HUES48 (cell line): ENCODE results near the gene CEMIP.
A peak's percentile ranks its signal among the peaks of the same experiment; 100 is the strongest.
"Not testable (repeated sequence)": the region's sequence is repeated elsewhere in the genome, so short reads cannot be mapped to it uniquely, and the experiment has no call there.

Source experiments
- H3K27ac ChIP-seq: one replicate; pipeline ENCODE4 v1.7.0; 2013; ENCODE audit warnings: low read depth, low read length, inconsistent platforms
- H3K27me3 ChIP-seq: 2 replicates; pipeline ENCODE4 v1.6.1; 2013; ENCODE audit warnings: mild to moderate bottlenecking, low read length; ENCODE audit not compliant: control insufficient read depth, insufficient read depth
- H3K36me3 ChIP-seq: 2 replicates; pipeline ENCODE4 v1.6.1; 2013; ENCODE audit warnings: low read length; ENCODE audit not compliant: control insufficient read depth, insufficient read depth
- H3K4me1 ChIP-seq: 2 replicates; pipeline ENCODE4 v1.6.1; 2013; ENCODE audit warnings: mild to moderate bottlenecking, low read length; ENCODE audit not compliant: control insufficient read depth, insufficient read depth
- H3K4me3 ChIP-seq: 2 replicates; pipeline ENCODE4 v1.5.1; 2013; ENCODE audit warnings: mild to moderate bottlenecking, low read depth, low read length
- H3K9ac ChIP-seq: 2 replicates; pipeline ENCODE4 v1.6.1; 2013; ENCODE audit warnings: mild to moderate bottlenecking, low read depth, low read length, moderate library complexity
- H3K9me3 ChIP-seq: 2 replicates; pipeline ENCODE4 v1.6.1; 2013; ENCODE audit warnings: low read length; ENCODE audit not compliant: control insufficient read depth, insufficient read depth

The CEMIP gene

DNA sequence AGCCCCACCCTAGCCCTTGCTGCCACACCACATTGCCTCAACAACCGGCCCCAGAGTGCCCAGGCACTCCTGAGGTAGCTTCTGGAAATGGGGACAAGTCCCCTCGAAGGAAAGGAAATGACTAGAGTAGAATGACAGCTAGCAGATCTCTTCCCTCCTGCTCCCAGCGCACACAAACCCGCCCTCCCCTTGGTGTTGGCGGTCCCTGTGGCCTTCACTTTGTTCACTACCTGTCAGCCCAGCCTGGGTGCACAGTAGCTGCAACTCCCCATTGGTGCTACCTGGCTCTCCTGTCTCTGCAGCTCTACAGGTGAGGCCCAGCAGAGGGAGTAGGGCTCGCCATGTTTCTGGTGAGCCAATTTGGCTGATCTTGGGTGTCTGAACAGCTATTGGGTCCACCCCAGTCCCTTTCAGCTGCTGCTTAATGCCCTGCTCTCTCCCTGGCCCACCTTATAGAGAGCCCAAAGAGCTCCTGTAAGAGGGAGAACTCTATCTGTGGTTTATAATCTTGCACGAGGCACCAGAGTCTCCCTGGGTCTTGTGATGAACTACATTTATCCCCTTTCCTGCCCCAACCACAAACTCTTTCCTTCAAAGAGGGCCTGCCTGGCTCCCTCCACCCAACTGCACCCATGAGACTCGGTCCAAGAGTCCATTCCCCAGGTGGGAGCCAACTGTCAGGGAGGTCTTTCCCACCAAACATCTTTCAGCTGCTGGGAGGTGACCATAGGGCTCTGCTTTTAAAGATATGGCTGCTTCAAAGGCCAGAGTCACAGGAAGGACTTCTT lies 171.3 kb downstream of the CEMIP start:
- H3K27me3 ChIP-seq = no peaks in the 10 kb centered on the region
- no peaks in the 10 kb centered on the region for H3K9me3 ChIP-seq
- H3K9ac ChIP-seq = no peak overlapping the region
- peaks cover 53% of the 10 kb centered on the region for H3K36me3 ChIP-seq
- no peak overlapping the region for H3K4me3 ChIP-seq
- H3K27ac ChIP-seq = no peak overlapping the region
- peaks cover 13% of the 10 kb centered on the region for H3K4me1 ChIP-seq

DNA sequence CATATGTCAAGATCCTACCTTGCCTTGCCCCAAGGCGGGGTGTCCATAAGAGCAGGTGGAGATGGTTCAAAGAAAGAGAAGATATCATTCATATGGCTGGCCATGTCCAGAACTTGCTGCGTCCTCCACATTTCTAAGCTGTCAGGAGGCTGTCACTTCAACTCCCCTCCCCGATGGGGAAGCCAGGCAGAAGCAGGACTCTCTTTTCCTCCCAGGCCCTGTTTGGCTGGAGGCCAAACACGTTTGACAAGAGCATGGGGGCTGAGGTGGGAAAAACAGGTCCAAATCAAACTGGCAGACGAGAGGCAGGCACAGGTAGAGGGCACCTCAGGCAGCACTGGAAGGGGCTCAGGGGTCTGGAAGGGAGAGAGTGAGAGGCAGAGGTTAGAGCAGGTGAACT lies 172.8 kb downstream of the CEMIP start:
- Histone ChIP-seq H3K27me3 (no peaks in the 10 kb centered on the region), H3K9ac (no peak overlapping the region), H3K36me3 (peaks cover 39% of the 10 kb centered on the region), H3K4me3 (no peak overlapping the region), H3K9me3 (no peaks in the 10 kb centered on the region), H3K4me1 (peaks cover 13% of the 10 kb centered on the region), H3K27ac (no peak overlapping the region)

DNA sequence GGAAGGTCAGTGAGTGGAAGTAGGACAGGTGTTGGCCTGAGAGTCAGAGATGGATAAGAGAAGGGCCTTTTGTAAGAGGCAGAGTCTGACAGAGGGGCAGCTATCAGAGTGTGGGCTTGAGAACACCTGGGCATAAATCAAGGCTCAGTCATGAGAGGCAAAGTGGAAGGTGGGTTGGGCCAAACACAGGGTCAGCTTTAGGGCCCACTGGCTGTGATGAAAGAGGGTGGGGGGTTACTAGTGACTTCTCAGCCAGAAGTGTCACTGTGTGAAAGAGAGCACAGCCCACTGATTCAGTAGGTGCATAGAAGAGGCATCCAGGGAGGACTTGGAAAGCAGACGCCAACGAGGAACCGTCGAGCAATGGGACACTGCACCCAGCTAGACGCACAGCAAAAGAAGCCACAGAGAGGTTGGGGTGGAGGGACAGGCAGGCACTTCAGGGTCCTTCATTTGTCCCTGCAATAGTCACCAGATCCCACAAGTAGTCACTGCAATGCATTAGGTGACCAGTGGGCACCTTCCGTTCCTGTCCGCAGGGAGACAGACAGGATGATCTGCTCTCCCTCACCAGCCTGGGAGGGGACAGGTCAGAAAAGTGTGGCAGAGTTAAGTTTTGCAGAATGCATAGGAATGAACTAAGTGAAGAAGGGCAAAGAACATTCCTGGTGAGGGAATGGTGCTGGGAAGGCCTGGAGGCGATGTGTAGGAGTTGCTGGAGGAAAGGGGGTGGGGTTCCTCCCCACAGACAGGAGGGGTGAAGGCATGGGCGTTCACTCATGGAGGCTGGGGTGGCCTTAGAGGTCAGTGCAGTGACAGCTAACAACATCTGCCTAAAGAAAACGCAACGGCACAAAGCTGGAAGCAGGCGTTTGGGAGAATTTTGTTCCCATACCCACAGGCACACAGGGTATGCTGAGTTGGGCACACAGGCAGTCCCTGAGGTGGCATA lies 174.1 kb downstream of the CEMIP start:
- Histone ChIP-seq H3K9me3 (no peaks in the 10 kb centered on the region), H3K4me1 (peaks cover 17% of the 10 kb centered on the region), H3K27me3 (no peaks in the 10 kb centered on the region), H3K4me3 (no peak overlapping the region), H3K36me3 (peaks cover 26% of the 10 kb centered on the region), H3K9ac (no peak overlapping the region), H3K27ac (no peak overlapping the region)

DNA sequence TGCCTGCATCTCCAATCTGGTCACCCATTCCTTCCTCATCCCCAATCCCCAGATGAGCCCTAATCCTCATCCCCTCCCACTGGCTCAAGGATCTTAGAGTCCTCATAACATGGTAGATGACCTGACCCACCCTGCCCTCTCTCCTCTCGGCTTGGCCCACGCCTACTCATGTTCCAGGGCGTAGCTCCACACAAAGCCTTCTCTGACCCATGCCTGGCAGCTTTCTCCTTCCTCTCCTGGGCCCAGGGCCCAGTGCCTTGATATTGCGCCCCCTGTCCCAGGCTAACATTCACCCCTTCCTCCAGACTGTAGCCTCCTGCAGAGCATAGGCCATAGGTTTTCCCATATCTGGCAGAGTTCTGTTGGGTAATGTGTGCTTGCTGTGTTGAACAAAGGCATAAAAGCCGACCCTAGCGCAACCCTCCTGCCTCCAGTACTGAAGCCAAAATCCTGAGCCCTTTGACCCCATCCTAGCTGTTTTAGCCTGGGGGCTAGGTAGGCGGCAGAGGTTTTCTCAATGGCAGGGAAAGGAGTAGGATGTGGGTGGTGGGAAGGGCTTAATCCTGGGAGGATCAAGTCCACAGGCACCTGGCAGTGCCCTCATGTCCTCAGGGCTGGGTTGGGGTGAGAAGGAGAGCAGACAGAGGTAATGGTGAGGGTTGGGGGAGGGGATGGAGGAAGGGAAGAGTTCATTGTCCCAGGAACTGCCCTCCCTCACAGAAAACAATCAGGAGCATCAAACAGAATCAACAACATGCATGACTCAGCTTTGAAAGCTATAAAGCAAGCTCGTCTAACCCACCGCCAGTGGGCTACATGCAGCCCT lies 175.0 kb downstream of the CEMIP start:
- H3K9ac ChIP-seq = peak overlapping the region; percentile 37; the same call in 1 of the 2 replicates
- peaks cover 22% of the 10 kb centered on the region for H3K36me3 ChIP-seq
- no peak overlapping the region for H3K4me3 ChIP-seq
- H3K27me3 ChIP-seq = no peaks in the 10 kb centered on the region
- no peaks in the 10 kb centered on the region for H3K9me3 ChIP-seq
- H3K4me1 ChIP-seq = peaks cover 17% of the 10 kb centered on the region
- H3K27ac ChIP-seq = peak overlapping the region; percentile 88

DNA sequence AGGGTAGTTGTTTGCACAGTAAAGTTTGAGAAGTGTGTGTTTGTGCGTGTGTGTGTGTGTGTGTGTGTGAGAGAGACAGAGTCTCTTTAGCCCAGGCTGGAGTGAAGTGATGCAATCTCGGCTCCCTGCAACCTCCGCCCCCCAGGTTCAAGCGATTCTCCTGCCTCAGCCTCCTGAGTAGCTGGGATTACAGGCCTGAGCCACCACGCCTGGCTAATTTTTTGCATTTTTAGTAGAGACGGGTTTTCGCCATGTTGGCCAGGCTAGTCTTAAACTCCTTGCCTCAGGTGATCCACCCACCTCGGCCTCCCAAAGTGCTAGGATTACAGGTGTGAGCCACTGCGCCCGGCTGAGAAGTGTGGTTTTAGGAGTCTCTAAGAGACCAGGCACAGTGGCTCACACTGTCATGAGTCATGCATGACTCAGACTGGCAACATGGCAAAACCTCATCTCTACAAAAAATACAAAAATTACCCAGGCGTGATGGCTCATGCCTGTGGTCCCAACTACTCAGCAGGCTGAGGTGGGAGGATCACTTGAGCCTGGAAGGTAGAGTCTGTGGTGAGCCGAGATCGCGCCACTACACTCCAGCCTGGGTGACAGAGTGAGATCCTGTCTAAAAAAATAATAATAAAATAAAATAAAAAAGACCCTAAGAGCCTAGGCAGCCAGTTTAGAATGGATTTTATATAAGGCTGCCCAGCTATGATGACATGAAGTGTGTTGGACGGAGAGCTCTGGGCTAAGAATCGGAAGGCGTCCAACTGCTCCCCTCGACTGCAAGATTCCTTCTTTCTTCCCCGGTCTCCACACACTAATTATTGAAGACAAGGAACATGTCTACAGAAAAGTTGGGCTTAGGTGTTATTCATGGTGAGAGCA lies 176.6 kb downstream of the CEMIP start:
- not testable (repeated sequence) for H3K27me3 ChIP-seq, H3K9ac ChIP-seq, H3K9me3 ChIP-seq, H3K27ac ChIP-seq, H3K4me3 ChIP-seq
- peaks cover 17% of the 10 kb centered on the region for H3K36me3 ChIP-seq
- H3K4me1 ChIP-seq = peaks cover 17% of the 10 kb centered on the region

DNA sequence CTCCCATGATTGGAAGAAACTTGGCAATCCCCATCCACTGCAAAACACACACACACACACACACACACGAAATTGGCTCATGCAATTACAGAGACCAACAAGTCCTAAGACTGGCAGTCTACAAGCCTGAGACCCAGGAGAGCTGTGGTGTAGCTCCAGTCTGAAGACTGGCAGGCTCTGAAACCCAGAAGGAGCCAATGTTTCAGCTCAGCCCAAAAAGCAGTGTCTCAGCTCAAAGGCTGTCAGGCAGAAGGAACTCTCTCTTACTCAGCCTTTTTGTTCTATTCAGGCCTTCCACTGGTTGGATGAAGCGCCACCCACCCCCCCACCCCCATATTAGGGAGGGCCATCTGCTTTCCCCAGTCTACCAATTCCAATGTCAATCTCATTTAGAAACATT lies 178.4 kb downstream of the CEMIP start:
- Histone ChIP-seq H3K4me3 (no peak overlapping the region), H3K27me3 (no peaks in the 10 kb centered on the region)

DNA sequence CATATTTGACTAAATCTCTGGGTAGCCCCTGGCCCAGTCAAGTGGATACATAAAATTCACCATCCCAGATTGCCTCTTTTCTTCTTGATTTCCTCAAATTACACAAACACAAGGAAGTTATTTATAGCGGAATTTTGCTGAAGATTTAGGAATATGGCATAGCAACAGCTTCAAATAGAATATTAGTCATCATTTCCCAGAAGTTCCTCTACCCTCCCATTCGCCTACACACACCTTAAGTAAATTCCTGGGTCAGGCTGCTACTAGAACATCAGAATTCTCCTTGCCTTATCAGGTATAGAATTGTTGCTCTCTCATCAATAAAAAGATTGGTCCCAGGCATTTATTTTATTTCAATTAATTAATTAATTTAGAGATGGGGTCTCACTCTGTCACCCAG lies 178.8 kb downstream of the CEMIP start:
- no peak overlapping the region for H3K4me3 ChIP-seq
- peaks cover 5% of the 10 kb centered on the region for H3K36me3 ChIP-seq
- peaks cover 17% of the 10 kb centered on the region for H3K4me1 ChIP-seq
- H3K27me3 ChIP-seq = no peaks in the 10 kb centered on the region
- H3K27ac ChIP-seq = no peak overlapping the region
- H3K9ac ChIP-seq = no peak overlapping the region
- H3K9me3 ChIP-seq = no peaks in the 10 kb centered on the region

More for the DNA sequence above, 178.4 kb downstream of the CEMIP start:
- no peaks in the 10 kb centered on the region for H3K9me3 ChIP-seq
- peaks cover 17% of the 10 kb centered on the region for H3K4me1 ChIP-seq
- H3K27ac ChIP-seq = no peak overlapping the region
- H3K9ac ChIP-seq = no peak overlapping the region
- peaks cover 5% of the 10 kb centered on the region for H3K36me3 ChIP-seq

DNA sequence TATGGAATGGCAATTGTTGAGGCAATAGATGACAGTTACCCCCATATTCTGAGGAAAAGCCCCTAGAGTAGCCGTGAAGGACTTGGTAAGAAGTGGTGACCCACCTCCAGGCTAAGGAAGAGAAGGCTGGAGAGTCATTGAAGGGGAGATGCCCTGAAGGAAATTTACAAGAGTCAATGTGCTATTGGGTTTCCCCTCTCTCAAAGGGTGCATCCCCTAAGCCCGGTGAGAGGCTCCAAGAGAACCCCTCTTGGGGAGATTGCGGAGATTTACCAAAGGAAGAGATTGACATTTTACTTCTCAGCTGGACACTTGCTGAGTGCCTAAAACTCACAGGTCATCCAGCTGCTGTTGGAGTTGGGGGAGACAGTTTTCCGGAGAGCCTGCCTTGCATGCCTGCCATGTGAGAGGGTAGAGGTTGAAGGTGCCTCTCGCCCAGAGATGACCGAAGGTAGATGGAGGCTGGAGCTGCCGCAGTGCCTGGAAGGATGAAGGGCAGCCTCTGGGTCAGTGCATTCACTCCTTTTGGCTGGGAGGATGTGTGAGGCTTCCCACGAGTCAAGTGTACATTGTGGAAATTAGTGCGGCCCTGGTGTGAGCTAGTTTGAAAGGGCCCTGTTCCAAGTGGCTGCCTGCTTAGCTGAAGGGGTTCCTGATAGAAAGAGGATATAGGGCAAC lies 179.8 kb downstream of the CEMIP start:
- Histone ChIP-seq H3K27me3 (no peaks in the 10 kb centered on the region), H3K9me3 (no peaks in the 10 kb centered on the region), H3K4me3 (no peak overlapping the region), H3K4me1 (peaks cover 13% of the 10 kb centered on the region), H3K36me3 (no peaks in the 10 kb centered on the region), H3K27ac (no peak overlapping the region), H3K9ac (no peak overlapping the region)

DNA sequence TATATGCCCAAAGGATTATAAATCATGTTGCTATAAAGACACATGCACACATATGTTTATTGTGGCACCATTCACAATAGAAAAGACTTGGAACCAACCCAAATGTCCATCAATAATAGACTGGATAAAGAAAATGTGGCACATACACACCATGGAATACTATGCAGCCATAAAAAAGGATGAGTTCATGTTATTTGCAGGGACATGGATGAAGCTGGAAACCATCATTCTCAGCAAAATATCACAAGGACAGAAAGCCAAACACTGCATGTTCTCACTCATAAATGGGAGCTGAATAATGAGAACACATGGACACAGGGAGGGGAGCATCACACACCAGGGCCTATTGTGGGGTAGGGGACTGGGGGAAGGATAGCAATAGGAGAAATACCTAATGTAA lies 186.3 kb downstream of the CEMIP start:
- not testable (repeated sequence) for H3K27ac ChIP-seq, H3K4me3 ChIP-seq, H3K36me3 ChIP-seq, H3K9me3 ChIP-seq, H3K27me3 ChIP-seq, H3K9ac ChIP-seq
- peaks cover 27% of the 10 kb centered on the region for H3K4me1 ChIP-seq
